Measurements from ENCODE around the gene CHID1. TPM values are rescaled to one million over a fixed set of nuclear protein-coding genes. Genes with fewer than 3 reads are reported as not detected.

CHID1 gene
- total RNA-seq, 6 experiments from 2014 or later: 61.1 to 157 (median 78.7) TPM

GRCh38 chr11:855796-856195, 54.8 kb downstream of the CHID1 start:
- H3K9me3 ChIP-seq: no peaks in the 10 kb centered on the region
- no peak for TF ChIP-seq POLR2A (IDR thresholded peaks at IDR 0.05)
- H3K4me1 ChIP-seq: no peaks in the 10 kb centered on the region
- H3K36me3 ChIP-seq: no peaks in the 10 kb centered on the region
- H3K27ac ChIP-seq: no peak overlapping the region
- WGBS (ENCODE audit: insufficient coverage, low coverage, low lambda C conversion rate, missing lambda C conversion rate): no CpG with 5 or more reads among the region's 12 CpGs
- intact Hi-C loops (cut with DNase I): loop anchor here in 1 of 2 donors (10.0 kb wide), 1 partner anchor 199 kb away; no protein-coding TSS in a partner anchor
- DNase-seq: no peak
- no peak for ATAC-seq
- no peak overlapping the region for H3K4me3 ChIP-seq
- no peaks in the 10 kb centered on the region for H3K27me3 ChIP-seq

- no CpG with 5 or more reads among the region's 7 CpGs for WGBS (ENCODE audit: insufficient coverage, low coverage, low lambda C conversion rate, missing lambda C conversion rate)
- intact Hi-C loops (cut with DNase I): loop anchor here in 1 of 2 donors (10.0 kb wide), 1 partner anchor 199 kb away; no protein-coding TSS in a partner anchor
Measured at GRCh38 chr11:855330-855674, 55.3 kb downstream of the CHID1 start.

DNA sequence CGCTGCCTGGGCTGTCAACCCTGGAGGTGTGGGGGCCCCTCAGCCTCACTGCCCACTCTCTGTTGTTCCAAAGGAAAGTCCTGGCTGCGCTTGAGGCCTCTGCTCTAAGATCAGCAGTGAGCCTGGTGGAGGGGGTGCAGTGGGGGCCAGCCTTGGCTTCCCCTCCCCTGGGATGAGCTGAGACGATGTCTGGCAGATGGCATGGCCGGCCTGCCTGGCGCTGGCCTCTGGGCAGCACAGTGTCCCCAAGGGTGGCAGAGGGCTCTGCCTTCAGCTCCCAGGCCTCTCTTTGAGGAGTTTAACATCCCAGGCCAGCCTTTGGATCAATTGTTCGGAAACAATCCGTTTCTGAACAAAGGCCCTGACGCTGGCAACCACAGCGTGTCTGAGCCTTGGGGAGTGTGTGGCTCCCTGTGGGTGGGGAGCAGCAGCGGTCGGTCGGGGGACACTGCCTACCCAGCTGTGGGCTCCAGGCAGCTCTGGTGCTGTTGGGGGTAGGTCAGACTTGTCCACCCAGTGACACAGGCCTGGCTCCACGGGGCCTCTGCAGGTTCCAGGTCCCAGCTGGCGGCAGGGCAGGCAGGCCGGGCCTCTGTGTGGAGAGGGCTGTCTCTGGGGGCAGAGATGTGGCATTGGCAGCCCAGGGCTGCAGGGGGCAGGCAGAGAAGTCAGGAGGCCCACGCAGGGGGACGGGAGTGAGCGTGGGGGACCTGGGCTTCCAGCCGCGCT, 55.8 kb downstream of the CHID1 start:
- Histone ChIP-seq H3K9me3 (no peaks in the 10 kb centered on the region), H3K4me1 (no peaks in the 10 kb centered on the region), H3K36me3 (no peaks in the 10 kb centered on the region), H3K4me3 (no peak overlapping the region), H3K27me3 (no peaks in the 10 kb centered on the region), H3K27ac (no peak overlapping the region)
- no CpG with 5 or more reads among the region's 20 CpGs for WGBS (ENCODE audit: insufficient coverage, low coverage, low lambda C conversion rate, missing lambda C conversion rate)
- ATAC-seq (no peak), DNase-seq (no peak)
- intact Hi-C loops (cut with DNase I): loop anchor here in 1 of 2 donors (10.0 kb wide), 1 partner anchor 200 kb away; no protein-coding TSS in a partner anchor
- no peak for TF ChIP-seq POLR2A (IDR thresholded peaks at IDR 0.05)
- TF ChIP-seq, protein P1, sequence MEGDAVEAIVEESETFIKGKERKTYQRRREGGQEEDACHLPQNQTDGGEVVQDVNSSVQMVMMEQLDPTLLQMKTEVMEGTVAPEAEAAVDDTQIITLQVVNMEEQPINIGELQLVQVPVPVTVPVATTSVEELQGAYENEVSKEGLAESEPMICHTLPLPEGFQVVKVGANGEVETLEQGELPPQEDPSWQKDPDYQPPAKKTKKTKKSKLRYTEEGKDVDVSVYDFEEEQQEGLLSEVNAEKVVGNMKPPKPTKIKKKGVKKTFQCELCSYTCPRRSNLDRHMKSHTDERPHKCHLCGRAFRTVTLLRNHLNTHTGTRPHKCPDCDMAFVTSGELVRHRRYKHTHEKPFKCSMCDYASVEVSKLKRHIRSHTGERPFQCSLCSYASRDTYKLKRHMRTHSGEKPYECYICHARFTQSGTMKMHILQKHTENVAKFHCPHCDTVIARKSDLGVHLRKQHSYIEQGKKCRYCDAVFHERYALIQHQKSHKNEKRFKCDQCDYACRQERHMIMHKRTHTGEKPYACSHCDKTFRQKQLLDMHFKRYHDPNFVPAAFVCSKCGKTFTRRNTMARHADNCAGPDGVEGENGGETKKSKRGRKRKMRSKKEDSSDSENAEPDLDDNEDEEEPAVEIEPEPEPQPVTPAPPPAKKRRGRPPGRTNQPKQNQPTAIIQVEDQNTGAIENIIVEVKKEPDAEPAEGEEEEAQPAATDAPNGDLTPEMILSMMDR (IDR thresholded peaks at IDR 0.05): no peak

More at GRCh38 chr11:855330-855674, 55.3 kb downstream of the CHID1 start:
- Histone ChIP-seq H3K27me3 (no peaks in the 10 kb centered on the region), H3K4me1 (no peaks in the 10 kb centered on the region), H3K4me3 (no peak overlapping the region), H3K27ac (no peak overlapping the region), H3K9me3 (no peaks in the 10 kb centered on the region), H3K36me3 (no peaks in the 10 kb centered on the region)
- DNase-seq: no peak
- no peak for ATAC-seq
- TF ChIP-seq, protein P1 (IDR thresholded peaks at IDR 0.05): no peak
- no peak for TF ChIP-seq POLR2A (IDR thresholded peaks at IDR 0.05)

DNA sequence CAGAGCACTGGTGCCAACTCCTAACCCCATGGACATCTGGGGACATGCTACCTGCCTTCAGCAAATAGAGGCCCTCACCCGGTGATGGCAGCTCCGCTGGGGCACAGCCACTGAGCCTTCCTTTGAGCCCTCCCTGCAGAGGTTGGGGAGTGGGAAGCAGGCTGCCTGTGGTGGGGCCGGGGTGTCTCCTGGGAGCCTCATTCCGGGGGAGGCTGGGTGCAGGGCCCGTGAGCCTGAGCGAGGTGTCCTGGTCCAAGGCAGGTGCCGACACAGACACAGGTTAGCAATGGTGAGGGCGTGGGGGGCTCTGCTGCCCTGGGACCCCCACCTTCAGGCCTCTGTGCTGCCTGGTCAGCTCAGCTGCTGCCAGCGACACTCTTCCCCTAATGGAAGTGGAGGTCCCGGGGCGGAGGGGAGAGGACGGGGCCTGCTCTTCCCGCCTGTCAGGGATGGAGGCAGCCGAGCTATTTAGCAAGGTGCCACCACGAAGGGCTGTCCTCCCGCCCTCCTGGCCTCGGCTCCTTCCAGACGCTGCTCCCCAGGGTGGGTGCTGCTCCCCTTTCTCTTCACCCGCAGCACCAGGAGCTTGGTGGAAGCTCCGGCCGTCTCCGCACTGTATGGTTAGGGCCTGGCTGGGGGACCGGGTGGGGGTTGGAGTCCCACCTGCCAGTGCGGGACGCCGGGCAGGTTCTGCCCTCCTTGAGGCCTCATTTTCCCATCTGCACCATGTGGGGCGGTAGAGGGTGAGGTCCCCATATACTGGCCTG, 56.7 kb downstream of the CHID1 start:
- no peak for TF ChIP-seq POLR2A (IDR thresholded peaks at IDR 0.05)
- TF ChIP-seq, protein P1 (IDR thresholded peaks at IDR 0.05): no peak
- WGBS (ENCODE audit: insufficient coverage, low coverage, low lambda C conversion rate, missing lambda C conversion rate): 89% methylated on average over 7 of the region's 27 CpGs
- Histone ChIP-seq H3K9me3 (no peaks in the 10 kb centered on the region), H3K27me3 (peaks cover 0 to 5% of the 10 kb centered on the region in 2 donors), H3K4me1 (peaks cover 0 to 3% (median 0%) of the 10 kb centered on the region in 4 donors), H3K27ac (no peak overlapping the region), H3K36me3 (no peaks in the 10 kb centered on the region), H3K4me3 (no peak overlapping the region)
- ATAC-seq (no peak), DNase-seq (no peak)
- intact Hi-C loops (cut with DNase I): loop anchor here in 1 of 2 donors (10.0 kb wide), 1 partner anchor 201 kb away; no protein-coding TSS in a partner anchor

DNA sequence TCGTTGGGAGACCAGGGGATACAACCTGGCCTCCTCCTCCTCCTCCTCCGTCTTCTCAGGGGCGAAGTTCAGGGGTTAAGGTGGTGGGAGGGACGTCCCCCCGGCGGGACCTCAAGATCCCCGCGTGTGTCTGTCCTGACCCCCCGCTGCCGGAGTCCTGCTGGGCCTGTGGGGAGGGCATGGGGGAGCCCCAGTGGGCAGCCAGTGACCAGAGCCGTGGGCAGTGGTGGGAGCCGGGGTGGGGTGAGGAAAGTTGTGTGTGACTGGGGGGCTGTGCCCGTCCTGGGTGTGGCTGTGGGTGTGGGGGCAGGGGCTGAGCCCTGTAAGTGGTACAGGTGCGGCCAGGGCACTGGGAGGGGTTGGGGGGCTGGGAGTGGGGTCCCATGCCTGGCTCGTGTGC, 57.8 kb downstream of the CHID1 start:
- no peak for DNase-seq

More for the DNA sequence above, 57.8 kb downstream of the CHID1 start:
- TF ChIP-seq POLR2A (IDR thresholded peaks at IDR 0.05): no peak
- TF ChIP-seq, protein P1 (IDR thresholded peaks at IDR 0.05): no peak
- Histone ChIP-seq H3K4me3 (no peak overlapping the region), H3K27ac (no peak overlapping the region), H3K27me3 (peaks cover 0 to 5% of the 10 kb centered on the region in 2 donors), H3K9me3 (no peaks in the 10 kb centered on the region), H3K4me1 (peaks cover 0 to 11% (median 0%) of the 10 kb centered on the region in 4 donors), H3K36me3 (no peaks in the 10 kb centered on the region)
- ATAC-seq: no peak
- intact Hi-C loops (cut with DNase I): loop anchor here in 1 of 2 donors (10.0 kb wide), 1 partner anchor 202 kb away; no protein-coding TSS in a partner anchor
- 77% methylated on average over 10 of the region's 15 CpGs for WGBS (ENCODE audit: insufficient coverage, low coverage, low lambda C conversion rate, missing lambda C conversion rate)

All from right lobe of liver (tissue), 6 donors.